Type B pancreatic cell (in vitro differentiated cells): ENCODE data around the gene BAG3. TPM values are rescaled to one million over a fixed set of nuclear protein-coding genes. Genes with fewer than 3 reads are reported as not detected.

Source experiments
- DNase-seq: peaks from one replicate; pipeline ENCODE4 v3.0.0; 2021; ENCODE audit warnings: mixed read lengths; ENCODE audit not compliant: unreplicated experiment; ENCODE audit errors: extremely low spot score
- H3K27ac Mint-ChIP-seq: 2 replicates; pipeline ENCODE4 v1.8.0; 2021; ENCODE audit warnings: mild to moderate bottlenecking, mixed read lengths
- H3K27me3 Mint-ChIP-seq: 2 replicates; pipeline ENCODE4 v1.8.0; 2021; ENCODE audit warnings: mixed read lengths
- H3K36me3 Mint-ChIP-seq: 2 replicates; pipeline ENCODE4 v1.8.0; 2021; ENCODE audit warnings: mixed read lengths
- H3K4me1 Mint-ChIP-seq: one replicate; pipeline ENCODE4 v1.8.0; 2021; ENCODE audit warnings: mixed read lengths; ENCODE audit not compliant: unreplicated experiment
- H3K4me3 Mint-ChIP-seq: 2 replicates; pipeline ENCODE4 v1.8.0; 2021; ENCODE audit warnings: mild to moderate bottlenecking, mixed read lengths
- H3K9me3 Mint-ChIP-seq: 2 replicates; pipeline ENCODE4 v1.8.0; 2021; ENCODE audit warnings: mixed read lengths
- total RNA-seq: library from RNA; stranded (reverse); gene quantifications from 2 replicates; pipeline ENCODE4 v1.2.1, GENCODE V29; 2021; ENCODE audit warnings: low replicate concordance
- TF ChIP-seq, protein P1 (sequence below): fragments of 200-600 bp; sonication (generic); conservative IDR thresholded peaks from 2 replicates; pipeline ENCODE4 v1.5.0; 2021; ENCODE audit warnings: antibody characterized with exemption, mild to moderate bottlenecking

Gene BAG3
- total RNA-seq, 1 donor from 2014 or later, result 24.9 TPM

GRCh38 chr10:119680050-119680449 is 28.9 kb downstream of the BAG3 start:
- Mint-ChIP-seq H3K4me1 (no peaks in the 10 kb centered on the region), H3K27ac (no peak overlapping the region), H3K4me3 (no peak overlapping the region), H3K36me3 (peaks cover 9% of the 10 kb centered on the region), H3K9me3 (no peaks in the 10 kb centered on the region), H3K27me3 (no peaks in the 10 kb centered on the region)
- TF ChIP-seq, protein P1, sequence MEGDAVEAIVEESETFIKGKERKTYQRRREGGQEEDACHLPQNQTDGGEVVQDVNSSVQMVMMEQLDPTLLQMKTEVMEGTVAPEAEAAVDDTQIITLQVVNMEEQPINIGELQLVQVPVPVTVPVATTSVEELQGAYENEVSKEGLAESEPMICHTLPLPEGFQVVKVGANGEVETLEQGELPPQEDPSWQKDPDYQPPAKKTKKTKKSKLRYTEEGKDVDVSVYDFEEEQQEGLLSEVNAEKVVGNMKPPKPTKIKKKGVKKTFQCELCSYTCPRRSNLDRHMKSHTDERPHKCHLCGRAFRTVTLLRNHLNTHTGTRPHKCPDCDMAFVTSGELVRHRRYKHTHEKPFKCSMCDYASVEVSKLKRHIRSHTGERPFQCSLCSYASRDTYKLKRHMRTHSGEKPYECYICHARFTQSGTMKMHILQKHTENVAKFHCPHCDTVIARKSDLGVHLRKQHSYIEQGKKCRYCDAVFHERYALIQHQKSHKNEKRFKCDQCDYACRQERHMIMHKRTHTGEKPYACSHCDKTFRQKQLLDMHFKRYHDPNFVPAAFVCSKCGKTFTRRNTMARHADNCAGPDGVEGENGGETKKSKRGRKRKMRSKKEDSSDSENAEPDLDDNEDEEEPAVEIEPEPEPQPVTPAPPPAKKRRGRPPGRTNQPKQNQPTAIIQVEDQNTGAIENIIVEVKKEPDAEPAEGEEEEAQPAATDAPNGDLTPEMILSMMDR, result no peak
- DNase-seq, result no peak

- DNase-seq, result no peak
- Mint-ChIP-seq H3K9me3 (no peaks in the 10 kb centered on the region), H3K27ac (no peak overlapping the region), H3K36me3 (peaks cover 9% of the 10 kb centered on the region), H3K4me3 (no peak overlapping the region), H3K27me3 (no peaks in the 10 kb centered on the region), H3K4me1 (no peaks in the 10 kb centered on the region)
- TF ChIP-seq, protein P1, result no peak
These were observed 29.5 kb downstream of the BAG3 start for GRCh38 chr10:119680650-119681081.

DNA sequence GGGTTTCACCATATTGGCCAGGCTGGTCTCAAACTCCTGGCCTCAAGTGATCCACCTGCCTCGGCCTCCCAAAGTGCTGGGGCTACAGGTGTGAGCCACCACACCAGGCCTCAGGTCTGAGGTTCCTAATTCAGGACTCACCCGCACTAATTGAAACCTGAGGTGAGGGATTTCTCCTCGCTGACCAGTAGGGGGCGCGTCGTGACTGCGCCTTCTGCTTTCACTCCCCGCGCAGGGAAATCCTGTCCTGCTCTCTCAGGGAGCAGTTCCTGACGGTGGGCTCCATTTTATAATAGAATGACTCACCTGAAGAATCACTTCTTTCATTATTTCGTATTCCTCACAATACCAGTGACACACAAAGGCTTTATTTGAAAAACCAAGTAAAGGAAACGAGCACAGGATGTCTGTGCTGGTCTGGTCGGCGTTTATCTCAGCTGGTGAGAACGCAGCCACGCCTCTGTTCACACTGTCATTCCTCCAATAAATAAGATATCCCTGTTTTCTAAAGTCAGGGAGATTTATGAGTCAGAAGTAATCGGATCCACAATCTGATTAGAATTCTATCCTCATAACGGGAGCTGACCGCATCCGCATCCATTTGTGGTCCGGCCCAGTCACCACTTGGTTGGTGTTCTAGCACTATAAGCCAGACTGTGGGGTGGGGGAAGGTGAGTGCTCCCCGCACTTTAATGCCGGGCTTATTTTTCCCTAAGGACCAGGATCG is 35.4 kb downstream of the BAG3 start:
- Mint-ChIP-seq H3K4me1 (peaks cover 13% of the 10 kb centered on the region), H3K27ac (peak overlapping the region; percentile 87), H3K36me3 (no peaks in the 10 kb centered on the region), H3K4me3 (peak overlapping the region; percentile 83), H3K9me3 (no peaks in the 10 kb centered on the region), H3K27me3 (peaks cover 6% of the 10 kb centered on the region)
- TF ChIP-seq, protein P1, result peak; percentile 99
- DNase-seq, result peak; percentile 77

DNA sequence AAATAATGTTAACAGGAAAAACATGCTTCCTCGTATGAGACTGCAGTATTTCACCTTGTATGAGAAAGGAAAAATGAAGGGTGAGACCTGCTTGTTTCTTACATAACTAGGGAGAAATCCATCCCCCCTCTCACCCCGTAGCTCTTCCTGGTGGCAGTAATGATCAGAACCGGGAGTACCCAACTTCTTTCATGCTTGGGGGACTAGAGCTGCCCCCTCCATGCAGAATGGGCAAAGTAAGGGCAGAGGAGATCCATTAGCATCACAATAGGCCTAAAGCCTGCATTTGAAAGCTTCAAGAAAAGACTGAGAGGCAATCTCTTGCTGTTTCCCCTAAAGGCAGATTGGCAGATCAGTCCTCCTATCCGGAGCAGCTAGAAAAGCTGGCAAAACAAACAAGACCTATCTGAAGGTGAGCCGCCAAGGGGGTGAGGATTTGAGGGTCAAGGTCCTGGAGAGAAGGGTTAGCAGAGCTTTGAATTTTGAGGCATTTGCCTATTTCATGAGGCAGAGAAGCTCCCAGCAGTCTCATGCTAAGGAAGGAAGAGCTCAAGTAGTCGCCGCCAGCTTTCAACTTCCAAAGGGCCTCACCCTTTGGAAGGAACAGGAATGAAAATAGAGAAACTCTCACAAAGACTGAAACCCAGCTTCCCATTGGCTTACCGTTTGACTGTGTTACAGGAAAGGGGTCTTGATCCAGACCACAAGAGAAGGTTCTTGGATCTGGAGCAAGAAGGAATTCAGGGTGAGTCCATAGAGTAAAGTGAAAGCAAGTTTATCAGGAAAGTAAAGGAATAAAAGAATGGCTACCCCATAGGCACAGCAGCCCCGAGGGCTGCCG is 36.2 kb downstream of the BAG3 start:
- no peaks in the 10 kb centered on the region for H3K36me3 Mint-ChIP-seq
- TF ChIP-seq, protein P1, result no peak
- H3K4me1 Mint-ChIP-seq, result peaks cover 13% of the 10 kb centered on the region
- no peaks in the 10 kb centered on the region for H3K9me3 Mint-ChIP-seq
- peak overlapping the region; percentile 87 for H3K27ac Mint-ChIP-seq
- no peak for DNase-seq
- peaks cover 6% of the 10 kb centered on the region for H3K27me3 Mint-ChIP-seq
- H3K4me3 Mint-ChIP-seq, result peak overlapping the region; percentile 80

DNA sequence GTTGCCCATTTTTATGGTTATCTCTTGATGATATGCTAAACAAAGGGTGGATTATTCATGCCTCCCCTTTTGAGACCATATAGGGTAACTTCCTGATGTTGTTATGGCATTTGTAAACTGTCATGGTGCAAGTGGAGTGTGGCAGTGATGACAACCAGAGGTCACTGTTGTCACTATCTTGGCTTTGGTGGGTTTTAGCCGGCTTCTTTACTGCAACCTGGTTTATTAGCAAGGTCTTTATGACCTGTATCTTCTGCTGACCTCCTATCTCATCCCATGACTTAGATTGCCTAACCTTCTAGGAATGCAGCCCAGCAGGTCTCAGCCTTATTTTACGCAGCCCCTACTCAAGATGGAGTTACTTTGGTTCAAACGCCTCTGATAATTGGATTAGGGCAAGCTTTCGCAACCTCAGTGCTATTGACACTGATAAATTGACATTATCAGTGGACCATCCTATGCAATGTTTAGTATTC is 36.9 kb downstream of the BAG3 start:
- TF ChIP-seq, protein P1, result no peak
- Mint-ChIP-seq H3K4me3 (peak overlapping the region; percentile 80), H3K27ac (peak overlapping the region; percentile 87), H3K36me3 (no peaks in the 10 kb centered on the region), H3K4me1 (peaks cover 13% of the 10 kb centered on the region), H3K9me3 (no peaks in the 10 kb centered on the region), H3K27me3 (peaks cover 6% of the 10 kb centered on the region)
- no peak for DNase-seq
